ENCODE measurements around the gene TMEM54. TPM values are rescaled to one million over a fixed set of nuclear protein-coding genes. Genes with fewer than 3 reads are reported as not detected.

The TMEM54 gene
- total and polyA plus RNA-seq, 2 experiments from 2014 or later = 11.2 to 11.7 TPM

DNA sequence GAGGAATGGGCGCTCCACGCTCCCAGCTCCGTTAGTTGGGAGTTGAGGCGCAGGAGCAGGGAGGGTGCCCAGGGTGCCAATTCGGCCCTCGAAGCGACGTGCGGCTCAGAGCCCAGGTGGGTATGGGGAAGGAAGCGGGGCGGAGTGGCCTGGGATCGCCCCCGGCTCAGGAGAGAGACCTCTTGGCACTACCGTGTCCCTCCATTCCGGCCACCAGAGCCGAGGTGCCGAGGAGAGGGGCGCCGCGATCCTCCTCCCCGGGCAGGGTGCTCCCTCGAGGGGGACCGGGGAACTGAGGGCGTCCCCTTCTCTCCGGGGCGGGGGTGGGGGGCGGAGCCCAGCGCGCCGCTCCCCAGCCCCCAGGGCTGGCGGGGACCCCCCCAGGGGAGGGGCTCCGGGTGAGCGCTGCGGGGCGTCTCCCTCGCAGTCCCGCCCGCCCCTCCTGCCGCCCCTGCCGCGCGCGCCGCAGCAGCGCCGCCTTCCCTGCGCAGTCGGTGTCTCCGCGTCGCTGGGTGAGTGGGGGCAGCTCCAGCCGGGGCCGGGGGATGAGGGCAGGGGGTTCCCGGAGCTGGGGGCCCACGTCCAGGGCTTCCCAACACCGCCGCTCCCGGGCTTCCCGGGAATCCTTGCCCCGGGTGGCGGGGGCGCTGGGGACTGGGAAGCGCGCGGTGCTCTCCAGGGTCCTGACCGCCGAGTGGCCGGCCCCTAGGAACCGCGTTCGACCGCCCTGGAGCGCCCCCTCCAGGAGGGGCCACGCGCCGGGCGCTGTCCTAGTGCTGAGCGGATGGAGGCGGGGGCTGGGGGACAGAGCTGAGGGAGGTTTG lies 15.0 kb downstream of the TMEM54 start, which contains the start of gene HPCA (continued):
- TF ChIP-seq, protein P1, sequence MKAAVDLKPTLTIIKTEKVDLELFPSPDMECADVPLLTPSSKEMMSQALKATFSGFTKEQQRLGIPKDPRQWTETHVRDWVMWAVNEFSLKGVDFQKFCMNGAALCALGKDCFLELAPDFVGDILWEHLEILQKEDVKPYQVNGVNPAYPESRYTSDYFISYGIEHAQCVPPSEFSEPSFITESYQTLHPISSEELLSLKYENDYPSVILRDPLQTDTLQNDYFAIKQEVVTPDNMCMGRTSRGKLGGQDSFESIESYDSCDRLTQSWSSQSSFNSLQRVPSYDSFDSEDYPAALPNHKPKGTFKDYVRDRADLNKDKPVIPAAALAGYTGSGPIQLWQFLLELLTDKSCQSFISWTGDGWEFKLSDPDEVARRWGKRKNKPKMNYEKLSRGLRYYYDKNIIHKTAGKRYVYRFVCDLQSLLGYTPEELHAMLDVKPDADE (IDR thresholded peaks at IDR 0.05) = 0 out of 2 replicates have a peak, but pooled peaks have one; percentile 32
- no peak for TF ChIP-seq EZH2phosphoT487 (IDR thresholded peaks at IDR 0.05; ENCODE audit: unreplicated experiment)
- TF ChIP-seq, protein P2, sequence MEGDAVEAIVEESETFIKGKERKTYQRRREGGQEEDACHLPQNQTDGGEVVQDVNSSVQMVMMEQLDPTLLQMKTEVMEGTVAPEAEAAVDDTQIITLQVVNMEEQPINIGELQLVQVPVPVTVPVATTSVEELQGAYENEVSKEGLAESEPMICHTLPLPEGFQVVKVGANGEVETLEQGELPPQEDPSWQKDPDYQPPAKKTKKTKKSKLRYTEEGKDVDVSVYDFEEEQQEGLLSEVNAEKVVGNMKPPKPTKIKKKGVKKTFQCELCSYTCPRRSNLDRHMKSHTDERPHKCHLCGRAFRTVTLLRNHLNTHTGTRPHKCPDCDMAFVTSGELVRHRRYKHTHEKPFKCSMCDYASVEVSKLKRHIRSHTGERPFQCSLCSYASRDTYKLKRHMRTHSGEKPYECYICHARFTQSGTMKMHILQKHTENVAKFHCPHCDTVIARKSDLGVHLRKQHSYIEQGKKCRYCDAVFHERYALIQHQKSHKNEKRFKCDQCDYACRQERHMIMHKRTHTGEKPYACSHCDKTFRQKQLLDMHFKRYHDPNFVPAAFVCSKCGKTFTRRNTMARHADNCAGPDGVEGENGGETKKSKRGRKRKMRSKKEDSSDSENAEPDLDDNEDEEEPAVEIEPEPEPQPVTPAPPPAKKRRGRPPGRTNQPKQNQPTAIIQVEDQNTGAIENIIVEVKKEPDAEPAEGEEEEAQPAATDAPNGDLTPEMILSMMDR (conservative IDR thresholded peaks at IDR 0.05; ENCODE audit: low read depth in 2 of 2) = peak; percentile 71 to 91
- TF ChIP-seq CREB1 (CRISPR knock-in tag; IDR thresholded peaks at IDR 0.05; ENCODE audit: low read depth) = peak; percentile 76

GRCh38 chr1:32885676-32886003 lies 15.5 kb downstream of the TMEM54 start:
- Mint-ChIP-seq H3K27ac (no peak overlapping the region), H3K27me3 (ENCODE audit: insufficient read depth, low read depth, poor library complexity) (peaks cover 27% of the 10 kb centered on the region), H3K9me3 (no peaks in the 10 kb centered on the region), H3K36me3 (ENCODE audit: low read depth) (no peaks in the 10 kb centered on the region; the same call in 2 of the 3 replicates), H3K4me3 (peak overlapping the region; percentile 59), H3K4me1 (peaks cover 20% of the 10 kb centered on the region)
- H3K27me3 ChIP-seq (ENCODE audit: insufficient read depth) = peaks cover 46% of the 10 kb centered on the region
- peak overlapping the region; percentile 74 for H3K4me2 ChIP-seq
- H3K9me2 ChIP-seq (ENCODE audit: insufficient read depth) = no peaks in the 10 kb centered on the region
- H3K27ac ChIP-seq (ENCODE audit: low read depth) = no peak overlapping the region
- no peaks in the 10 kb centered on the region for H3F3A ChIP-seq (replicated peaks; ENCODE audit: low read depth)
- ATAC-seq (no peak; the same call in 2 of the 3 replicates), DNase-seq (ENCODE audit: low spot score) (no peak)
- no peaks in the 10 kb centered on the region for H3K36me3 ChIP-seq (ENCODE audit: insufficient read depth)
- H2AFZ ChIP-seq = no peak overlapping the region; the same call in 1 of the 2 replicates
- H3K4me3 ChIP-seq = peak overlapping the region; percentile 52
- no peaks in the 10 kb centered on the region for H3K79me2 ChIP-seq (replicated peaks; ENCODE audit: insufficient read depth)
- peaks cover 15% of the 10 kb centered on the region for H3K4me1 ChIP-seq (ENCODE audit: insufficient read depth)
- TF ChIP-seq POLR2AphosphoS5 (IDR thresholded peaks at IDR 0.05; ENCODE audit: low read depth) (no peak), REST (IDR thresholded peaks at IDR 0.05; ENCODE audit: unreplicated experiment) (no peak), NANOG (IDR thresholded peaks at IDR 0.05; ENCODE audit: borderline replicate concordance) (no peak), JUNB (IDR thresholded peaks at IDR 0.05; ENCODE audit: unreplicated experiment) (no peak), STAT1 (IDR thresholded peaks at IDR 0.05; ENCODE audit: unreplicated experiment) (no peak), CREB1 (CRISPR knock-in tag; IDR thresholded peaks at IDR 0.05; ENCODE audit: low read depth) (no peak), EZH2phosphoT487 (IDR thresholded peaks at IDR 0.05; ENCODE audit: unreplicated experiment) (no peak)
- TF ChIP-seq, protein P1 (IDR thresholded peaks at IDR 0.05) = no peak
- H4K20me1 ChIP-seq (replicated peaks; ENCODE audit: insufficient read depth) = peaks cover 6% of the 10 kb centered on the region
